ENCODE measurements around the gene ARHGAP31. TPM values are rescaled to one million over a fixed set of nuclear protein-coding genes. Genes with fewer than 3 reads are reported as not detected.
A peak's percentile ranks its signal among the peaks of the same experiment; 100 is the strongest.

ARHGAP31 gene
- total and polyA plus RNA-seq, 3 experiments from 2014 or later = 3.4 to 25.8 (median 24.2) TPM

DNA sequence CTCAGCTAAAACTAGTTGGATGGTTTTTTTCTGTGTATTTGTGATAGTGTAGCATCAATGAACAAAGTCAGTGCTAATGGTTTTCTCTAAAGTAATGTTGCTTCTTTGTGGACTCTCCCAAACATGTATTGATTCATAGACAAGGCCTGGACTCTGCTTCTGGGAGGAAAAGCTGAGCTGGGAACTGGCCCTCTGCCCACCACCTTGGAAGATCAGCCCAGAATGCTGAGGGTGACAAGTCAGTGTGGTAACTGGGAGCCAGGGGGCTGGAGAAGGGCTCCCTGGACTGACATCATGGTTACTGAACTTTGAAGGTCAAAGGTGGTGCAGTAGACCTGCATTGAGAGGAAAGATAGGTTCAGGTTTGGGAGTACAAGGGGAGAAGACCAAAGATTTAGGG lies 3.0 kb downstream of the ARHGAP31 start:
- H3K36me3 Mint-ChIP-seq = peaks cover 0 to 10% (median 0%) of the 10 kb centered on the region in 3 donors
- no peak for DNase-seq
- no peak overlapping the region for H3K27ac ChIP-seq (ENCODE audit: low read depth, low read length)
- peak overlapping the region in 2 of 7 donors; percentile 25 to 69 for H3K4me3 Mint-ChIP-seq
- no peaks in the 10 kb centered on the region for H3K36me3 ChIP-seq (ENCODE audit: insufficient read depth, low read length)
- H3K27ac Mint-ChIP-seq = peak overlapping the region in 6 of 8 donors; percentile 69 to 99 (median 98)
- H3K4me3 ChIP-seq (ENCODE audit: low read length) = no peak overlapping the region
- no peaks in the 10 kb centered on the region for H3K27me3 ChIP-seq (ENCODE audit: insufficient read depth, low read length, poor library complexity, severe bottlenecking)
- ChIA-PET POLR2A (interaction anchor here (0.6 kb wide), 1 partner anchor 20 kb away, joined by 3 read pairs; no protein-coding TSS in a partner anchor), CTCF (interaction anchor here (1.0 to 1.5 kb wide), 4 partner anchors 16 to 69 kb away, joined by 3 to 4 read pairs (median 3); partner anchors contain the start of gene B4GALT4)
- H3K9me3 Mint-ChIP-seq = peaks cover 0 to 3% (median 0%) of the 10 kb centered on the region in 5 donors
- no peaks in the 10 kb centered on the region for H3K9me3 ChIP-seq (ENCODE audit: low read length)
- H3K27me3 Mint-ChIP-seq = peaks cover 0 to 6% of the 10 kb centered on the region in 2 donors
- peaks cover 30% of the 10 kb centered on the region for H3K4me1 ChIP-seq (ENCODE audit: insufficient read depth, low read length)
- H3K4me1 Mint-ChIP-seq = peaks cover 51 to 69% (median 56%) of the 10 kb centered on the region in 3 donors

DNA sequence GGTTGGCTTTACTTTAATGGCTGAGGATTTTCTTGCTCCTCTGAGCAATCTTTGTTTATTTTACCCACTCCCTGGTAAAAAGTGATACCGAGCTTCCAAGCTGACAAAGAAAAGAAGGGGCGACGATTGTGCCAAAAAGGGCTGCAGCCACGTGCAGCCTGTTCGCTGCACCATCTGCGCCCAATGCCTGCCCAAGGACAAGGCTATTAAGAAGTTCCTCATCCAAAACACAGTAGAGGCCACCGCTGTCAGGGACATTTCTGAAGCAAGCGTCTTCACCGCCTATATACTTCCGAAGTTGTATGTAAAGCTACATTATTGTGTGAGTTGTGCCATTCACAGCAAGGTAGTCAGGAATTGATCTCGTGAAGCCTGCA lies 4.4 kb downstream of the ARHGAP31 start:
- no peaks in the 10 kb centered on the region for H3K36me3 ChIP-seq (ENCODE audit: insufficient read depth, low read length)
- Mint-ChIP-seq H3K36me3 (peaks cover 6 to 12% (median 10%) of the 10 kb centered on the region in 3 donors), H3K4me1 (peaks cover 38 to 64% (median 42%) of the 10 kb centered on the region in 3 donors), H3K27me3 (peaks cover 0 to 6% of the 10 kb centered on the region in 2 donors), H3K27ac (peak overlapping the region in 4 of 8 donors; percentile 74 to 99 (median 89)), H3K4me3 (peak overlapping the region in 1 of 7 donors; percentile 9), H3K9me3 (peaks cover 0 to 3% (median 0%) of the 10 kb centered on the region in 5 donors)
- peaks cover 17% of the 10 kb centered on the region for H3K4me1 ChIP-seq (ENCODE audit: insufficient read depth, low read length)
- H3K27ac ChIP-seq (ENCODE audit: low read depth, low read length) = no peak overlapping the region
- DNase-seq = no peak
- no peak overlapping the region for H3K4me3 ChIP-seq (ENCODE audit: low read length)
- no peaks in the 10 kb centered on the region for H3K9me3 ChIP-seq (ENCODE audit: low read length)
- POLR2A ChIA-PET = interaction anchor here (1.1 kb wide), 1 partner anchor 57 kb away, joined by 3 read pairs; no protein-coding TSS in a partner anchor
- no peaks in the 10 kb centered on the region for H3K27me3 ChIP-seq (ENCODE audit: insufficient read depth, low read length, poor library complexity, severe bottlenecking)
- CTCF ChIA-PET = interaction anchor here (1.6 kb wide), 1 partner anchor 24 kb away, joined by 4 read pairs; no protein-coding TSS in a partner anchor

DNA sequence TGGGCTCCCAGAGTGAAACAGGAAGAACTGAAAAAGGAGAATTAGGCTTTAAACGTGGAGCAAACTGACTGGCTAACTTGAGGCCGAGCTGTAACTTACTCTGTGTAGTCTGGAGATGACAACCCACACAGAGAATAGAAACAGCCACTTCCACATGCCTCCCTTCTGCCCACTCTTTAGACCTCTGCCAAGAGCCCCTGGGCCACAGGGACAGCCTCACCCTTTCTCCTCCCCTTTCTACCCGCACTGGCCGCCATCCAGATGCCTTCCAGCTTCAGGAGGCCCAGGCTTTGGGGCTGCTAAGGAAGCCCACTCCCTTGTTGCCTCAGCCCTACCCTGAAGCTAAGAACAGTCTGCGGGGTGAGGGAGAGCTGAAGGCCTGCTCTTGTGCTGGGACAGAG lies 6.8 kb downstream of the ARHGAP31 start:
- Histone ChIP-seq H3K27ac (ENCODE audit: low read depth, low read length) (no peak overlapping the region), H3K36me3 (ENCODE audit: insufficient read depth, low read length) (no peaks in the 10 kb centered on the region), H3K4me1 (ENCODE audit: insufficient read depth, low read length) (peaks cover 4% of the 10 kb centered on the region), H3K4me3 (ENCODE audit: low read length) (no peak overlapping the region), H3K27me3 (ENCODE audit: insufficient read depth, low read length, poor library complexity, severe bottlenecking) (no peaks in the 10 kb centered on the region), H3K9me3 (ENCODE audit: low read length) (no peaks in the 10 kb centered on the region)
- peak overlapping the region in 2 of 8 donors; percentile 6 to 17 for H3K27ac Mint-ChIP-seq
- H3K36me3 Mint-ChIP-seq = peaks cover 5 to 18% (median 12%) of the 10 kb centered on the region in 3 donors
- no peaks in the 10 kb centered on the region for H3K27me3 Mint-ChIP-seq
- H3K4me1 Mint-ChIP-seq = peaks cover 27 to 46% (median 35%) of the 10 kb centered on the region in 3 donors
- no peak overlapping the region for H3K4me3 Mint-ChIP-seq
- no peaks in the 10 kb centered on the region for H3K9me3 Mint-ChIP-seq
- ChIA-PET POLR2A (interaction anchor here (0.7 kb wide), 1 partner anchor 168 kb away, joined by 3 read pairs; no protein-coding TSS in a partner anchor), CTCF (interaction anchor here (1.1 kb wide), 2 partner anchors 10 to 22 kb away, joined by 3 read pairs; no protein-coding TSS in a partner anchor)
- DNase-seq = no peak

DNA sequence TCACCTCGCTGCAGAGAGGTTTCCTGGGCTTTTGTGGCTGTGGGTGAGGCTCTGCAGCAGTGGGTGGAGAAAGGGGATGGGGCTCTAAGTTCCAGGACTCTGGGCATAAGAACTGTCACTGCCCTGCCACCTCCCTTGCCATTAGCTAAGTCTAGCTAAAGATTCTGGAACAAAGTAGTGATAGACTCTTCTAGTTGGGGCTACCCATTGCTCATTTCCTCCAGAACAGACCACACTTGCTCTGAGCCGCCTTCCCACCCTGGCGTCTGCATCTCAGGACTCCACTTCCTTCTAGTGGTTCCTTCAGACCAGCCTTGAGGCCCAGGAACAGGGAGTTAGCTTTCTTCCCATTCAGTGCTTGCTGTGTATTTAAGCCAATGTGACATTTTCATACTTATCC lies 7.5 kb downstream of the ARHGAP31 start:
- peaks cover 5 to 18% (median 15%) of the 10 kb centered on the region in 3 donors for H3K36me3 Mint-ChIP-seq
- no peak for DNase-seq
- H3K27ac ChIP-seq (ENCODE audit: low read depth, low read length) = no peak overlapping the region

DNA sequence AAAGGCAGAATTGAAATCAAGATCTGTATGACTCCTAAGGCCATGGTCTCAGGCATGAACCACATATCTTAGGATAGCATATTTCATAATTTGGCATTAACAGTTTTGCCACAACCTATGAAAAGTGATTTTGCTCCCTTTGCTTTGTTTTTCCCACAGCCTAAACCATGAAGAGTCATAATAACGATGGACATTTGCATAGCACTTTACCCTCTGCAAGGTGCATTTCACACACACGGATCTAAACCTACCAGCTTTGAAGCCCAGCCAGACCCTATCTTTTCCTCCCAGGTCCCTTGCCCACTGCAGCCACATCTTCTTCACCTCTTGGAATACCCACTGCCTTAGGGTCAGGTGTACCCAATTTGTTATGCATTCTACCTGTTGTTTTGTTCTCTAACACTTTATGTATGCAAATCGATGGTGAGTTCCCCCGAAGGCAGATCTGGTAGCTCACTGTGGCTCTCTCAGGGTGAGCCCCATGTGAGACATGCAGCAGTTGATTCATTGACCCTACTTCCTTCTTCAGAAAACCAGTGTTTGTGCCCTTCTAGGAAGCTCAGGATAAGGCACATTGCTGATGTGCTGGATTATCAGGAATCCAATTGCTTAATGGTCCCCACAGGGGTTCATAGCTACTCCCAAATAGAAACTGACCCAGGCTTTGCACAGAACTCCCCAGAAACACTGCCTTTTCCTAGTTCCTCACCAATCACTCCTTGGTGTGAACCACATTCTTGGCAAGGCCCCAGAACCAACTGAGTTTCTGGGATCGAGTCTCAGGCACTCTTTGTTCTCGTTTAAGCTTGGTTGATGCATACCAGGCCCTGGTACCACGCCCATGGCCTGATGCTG lies 8.7 kb downstream of the ARHGAP31 start:
- peak overlapping the region in 1 of 8 donors; percentile 36 for H3K27ac Mint-ChIP-seq
- CTCF ChIA-PET = interaction anchor here (1.3 kb wide), 1 partner anchor 50 kb away, joined by 5 read pairs; no protein-coding TSS in a partner anchor
- H3K27ac ChIP-seq (ENCODE audit: low read depth, low read length) = no peak overlapping the region

More for the DNA sequence above, 7.5 kb downstream of the ARHGAP31 start:
- no peak overlapping the region for H3K4me3 ChIP-seq (ENCODE audit: low read length)
- Mint-ChIP-seq H3K27me3 (no peaks in the 10 kb centered on the region), H3K9me3 (no peaks in the 10 kb centered on the region), H3K27ac (peak overlapping the region in 5 of 8 donors; percentile 12 to 70 (median 48)), H3K4me3 (peak overlapping the region in 1 of 7 donors; percentile 4), H3K4me1 (peaks cover 21 to 40% (median 29%) of the 10 kb centered on the region in 3 donors)
- POLR2A ChIA-PET = interaction anchor here (0.7 kb wide), 1 partner anchor 167 kb away, joined by 3 read pairs; no protein-coding TSS in a partner anchor
- H3K36me3 ChIP-seq (ENCODE audit: insufficient read depth, low read length) = no peaks in the 10 kb centered on the region
- CTCF ChIA-PET = no interaction called here
- H3K27me3 ChIP-seq (ENCODE audit: insufficient read depth, low read length, poor library complexity, severe bottlenecking) = no peaks in the 10 kb centered on the region
- H3K4me1 ChIP-seq (ENCODE audit: insufficient read depth, low read length) = no peaks in the 10 kb centered on the region
- no peaks in the 10 kb centered on the region for H3K9me3 ChIP-seq (ENCODE audit: low read length)

DNA sequence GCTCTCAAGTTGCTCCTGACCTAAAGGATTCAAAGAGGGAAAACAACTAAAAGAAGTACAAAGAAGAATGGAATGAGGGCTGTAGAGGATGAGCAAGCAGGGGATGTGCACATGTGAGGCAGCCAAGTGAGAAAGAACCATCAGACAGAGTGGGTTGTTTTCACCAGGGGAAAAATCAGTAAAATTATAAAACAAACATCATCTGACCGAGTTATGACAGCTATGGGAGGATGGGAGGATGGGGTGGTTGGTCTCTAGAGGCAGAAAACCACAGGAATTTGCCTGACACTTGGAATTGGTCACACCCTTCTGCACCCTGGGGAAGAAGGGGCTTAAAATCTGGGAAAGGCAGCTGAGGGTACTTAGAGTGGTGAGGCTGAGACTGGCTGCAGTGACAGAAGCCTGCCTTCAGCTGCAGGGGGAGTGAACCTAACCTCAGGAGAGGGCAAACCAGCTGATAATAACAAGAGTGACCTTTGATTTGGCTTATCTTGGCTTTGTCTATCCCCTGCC lies 10.1 kb downstream of the ARHGAP31 start:
- POLR2A ChIA-PET = no interaction called here

More for the DNA sequence above, 8.7 kb downstream of the ARHGAP31 start:
- no peak overlapping the region for H3K4me3 ChIP-seq (ENCODE audit: low read length)
- no peaks in the 10 kb centered on the region for H3K27me3 ChIP-seq (ENCODE audit: insufficient read depth, low read length, poor library complexity, severe bottlenecking)
- H3K9me3 Mint-ChIP-seq = no peaks in the 10 kb centered on the region
- H3K9me3 ChIP-seq (ENCODE audit: low read length) = no peaks in the 10 kb centered on the region
- no peaks in the 10 kb centered on the region for H3K27me3 Mint-ChIP-seq
- no peaks in the 10 kb centered on the region for H3K4me1 ChIP-seq (ENCODE audit: insufficient read depth, low read length)
- H3K36me3 ChIP-seq (ENCODE audit: insufficient read depth, low read length) = no peaks in the 10 kb centered on the region
- peaks cover 10 to 27% (median 16%) of the 10 kb centered on the region in 3 donors for H3K4me1 Mint-ChIP-seq
- DNase-seq = no peak
- H3K36me3 Mint-ChIP-seq = peaks cover 3 to 18% (median 15%) of the 10 kb centered on the region in 3 donors
- H3K4me3 Mint-ChIP-seq = no peak overlapping the region
- POLR2A ChIA-PET = no interaction called here

DNA sequence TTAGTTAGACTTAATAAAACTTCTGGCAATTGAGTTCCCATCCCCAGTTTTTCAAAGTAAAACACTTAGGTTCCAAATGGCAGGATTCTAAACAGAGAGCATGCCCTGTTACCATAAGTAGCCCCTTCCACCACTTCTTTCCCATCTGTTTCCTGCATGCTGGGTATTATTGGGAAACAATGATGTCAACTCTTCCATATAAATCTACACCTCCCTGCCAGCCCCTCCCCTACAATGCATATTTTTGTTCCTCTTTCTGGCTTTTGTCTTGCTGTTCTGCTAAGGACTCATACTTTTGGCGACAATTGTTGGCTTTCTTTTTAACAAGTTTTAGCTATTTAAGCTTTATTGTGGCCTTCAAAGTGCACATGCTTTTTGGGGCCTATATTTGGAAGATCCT lies 11.1 kb downstream of the ARHGAP31 start:
- H3K27me3 ChIP-seq (ENCODE audit: insufficient read depth, low read length, poor library complexity, severe bottlenecking) = no peaks in the 10 kb centered on the region
- H3K4me1 ChIP-seq (ENCODE audit: insufficient read depth, low read length) = no peaks in the 10 kb centered on the region
- CTCF ChIA-PET = interaction anchor here (0.5 to 1.8 kb wide), 3 partner anchors 8 to 767 kb away, joined by 3 to 4 read pairs (median 3); no protein-coding TSS in a partner anchor
- H3K36me3 ChIP-seq (ENCODE audit: insufficient read depth, low read length) = no peaks in the 10 kb centered on the region
- POLR2A ChIA-PET = no interaction called here
- Mint-ChIP-seq H3K9me3 (no peaks in the 10 kb centered on the region), H3K4me1 (peaks cover 4 to 18% (median 8%) of the 10 kb centered on the region in 3 donors), H3K27me3 (no peaks in the 10 kb centered on the region), H3K4me3 (no peak overlapping the region), H3K27ac (no peak overlapping the region), H3K36me3 (peaks cover 5 to 18% (median 16%) of the 10 kb centered on the region in 3 donors)
- no peak for DNase-seq
- H3K9me3 ChIP-seq (ENCODE audit: low read length) = no peaks in the 10 kb centered on the region
- H3K4me3 ChIP-seq (ENCODE audit: low read length) = no peak overlapping the region
- H3K27ac ChIP-seq (ENCODE audit: low read depth, low read length) = no peak overlapping the region

More for the DNA sequence above, 10.1 kb downstream of the ARHGAP31 start:
- no peaks in the 10 kb centered on the region for H3K27me3 Mint-ChIP-seq
- peaks cover 4 to 18% (median 8%) of the 10 kb centered on the region in 3 donors for H3K4me1 Mint-ChIP-seq
- no peak for DNase-seq
- H3K4me3 ChIP-seq (ENCODE audit: low read length) = no peak overlapping the region
- no peaks in the 10 kb centered on the region for H3K36me3 ChIP-seq (ENCODE audit: insufficient read depth, low read length)
- H3K9me3 ChIP-seq (ENCODE audit: low read length) = no peaks in the 10 kb centered on the region
- H3K27ac Mint-ChIP-seq = peak overlapping the region in 2 of 8 donors; percentile 6 to 60
- H3K4me3 Mint-ChIP-seq = no peak overlapping the region
- H3K4me1 ChIP-seq (ENCODE audit: insufficient read depth, low read length) = no peaks in the 10 kb centered on the region
- CTCF ChIA-PET = interaction anchor here (1.3 to 1.8 kb wide), 2 partner anchors 9 to 49 kb away, joined by 4 to 5 read pairs; no protein-coding TSS in a partner anchor
- H3K27ac ChIP-seq (ENCODE audit: low read depth, low read length) = no peak overlapping the region
- peaks cover 5 to 18% (median 16%) of the 10 kb centered on the region in 3 donors for H3K36me3 Mint-ChIP-seq
- no peaks in the 10 kb centered on the region for H3K27me3 ChIP-seq (ENCODE audit: insufficient read depth, low read length, poor library complexity, severe bottlenecking)
- H3K9me3 Mint-ChIP-seq = no peaks in the 10 kb centered on the region

All from CD8-positive, alpha-beta memory T cell (primary cell).